B cell (primary cell): ENCODE measurements around the gene PIGR. TPM values are rescaled to one million over a fixed set of nuclear protein-coding genes. Genes with fewer than 3 reads are reported as not detected.

Source experiments
- ATAC-seq: fragments of 200-7000 bp; cut with Tn5 transposase; one replicate; pipeline ENCODE4 v1.10.0; 2021; ENCODE audit warnings: low read depth, mild to moderate bottlenecking, moderate number of reproducible peaks, moderate library complexity
- CTCF ChIA-PET: fragments of 350-600 bp; sonication (Branson Sonifier 250); formaldehyde crosslinking; loops from one replicate; lab custom pipeline; 2021; ENCODE audit warnings: antibody characterized with exemption, inconsistent platforms; lab: Charles Lee
- POLR2A ChIA-PET: fragments of 350-600 bp; sonication (Branson Sonifier 250); formaldehyde crosslinking; loops from one replicate; lab custom pipeline; 2021; ENCODE audit warnings: antibody characterized with exemption; lab: Charles Lee
- DNase-seq: peaks from one replicate; pipeline ENCODE4 v3.0.0; 2013
- H2AFZ ChIP-seq: 2 replicates; pipeline ENCODE4 v1.6.1; 2012; ENCODE audit warnings: mild to moderate bottlenecking, low read depth, low read length; ENCODE audit not compliant: insufficient read depth, poor library complexity, severe bottlenecking
- H3K27ac ChIP-seq, 2 donors: 1 replicate in 1 of 2; 2 replicates in 1 of 2; pipeline ENCODE4 v1.5.1; 2012 to 2013; ENCODE audit warnings: low read length in 2 of 2, mild to moderate bottlenecking in 2 of 2, moderate library complexity in 1 of 2
- H3K27me3 ChIP-seq, 4 experiments: fragments of 200-600 bp in 1 of 4; sonication (generic) in 1 of 4; replicated peaks in 1 of 4; 1 replicate in 2 of 4; 2 replicates in 2 of 4; pipeline versions ENCODE4 v1.6.1 to v1.7.0; 2013 to 2016; ENCODE audit warnings: low read length in 3 of 4, mild to moderate bottlenecking in 2 of 4, mixed read lengths in 1 of 4, moderate library complexity in 1 of 4; ENCODE audit not compliant: insufficient read depth in 4 of 4, control insufficient read depth in 3 of 4; ENCODE audit errors: control extremely low read depth in 1 of 4
- H3K36me3 ChIP-seq, 2 experiments: replicated peaks in 1 of 2; 1 replicate in 1 of 2; 2 replicates in 1 of 2; pipeline versions ENCODE4 v1.6.1 to v1.7.1; 2013; ENCODE audit warnings: low read length in 1 of 2; ENCODE audit not compliant: insufficient read depth in 2 of 2, control insufficient read depth in 1 of 2; ENCODE audit errors: control extremely low read depth in 1 of 2, extremely low read depth in 1 of 2
- H3K4me1 ChIP-seq, 2 donors: fragments of 200-600 bp in 1 of 2; sonication (generic) in 1 of 2; 1 replicate in 1 of 2; 2 replicates in 1 of 2; pipeline versions ENCODE4 v1.5.1 to v1.6.1; 2013 to 2017; ENCODE audit warnings: low read length in 2 of 2; ENCODE audit not compliant: control insufficient read depth in 2 of 2, insufficient read depth in 2 of 2
- H3K4me2 ChIP-seq: replicated peaks from 2 replicates; pipeline ENCODE3; 2012; ENCODE audit warnings: mild to moderate bottlenecking, low read depth, low read length; ENCODE audit not compliant: poor library complexity, severe bottlenecking
- H3K4me3 ChIP-seq, 5 experiments: fragments of 200-600 bp in 1 of 5; sonication (generic) in 1 of 5; 1 replicate in 3 of 5; 2 replicates in 2 of 5; pipeline versions ENCODE4 v1.5.1 to v1.7.0; 2011 to 2016; ENCODE audit warnings: low read length in 4 of 5, mild to moderate bottlenecking in 4 of 5, low read depth in 2 of 5, control low read depth in 1 of 5, moderate library complexity in 1 of 5; ENCODE audit not compliant: insufficient read depth in 1 of 5; ENCODE audit errors: control extremely low read depth in 1 of 5, extremely low read depth in 1 of 5
- H3K79me2 ChIP-seq: fragments of 200-600 bp; sonication (generic); one replicate; pipeline ENCODE4 v1.6.0; 2016; ENCODE audit warnings: low read length; ENCODE audit not compliant: control insufficient read depth, insufficient read depth
- H3K9ac ChIP-seq: fragments of 200-600 bp; sonication (generic); 2 replicates; pipeline ENCODE4 v1.6.1; 2017; ENCODE audit warnings: mild to moderate bottlenecking, low read length, moderate library complexity
- H3K9me3 ChIP-seq, 3 donors: one replicate each; pipeline versions ENCODE4 v1.6.1 to v1.7.1; 2013; ENCODE audit warnings: low read length in 2 of 3; ENCODE audit not compliant: control insufficient read depth in 2 of 3, insufficient read depth in 1 of 3; ENCODE audit errors: control extremely low read depth in 1 of 3
- H4K20me1 ChIP-seq: 2 replicates; pipeline ENCODE4 v1.6.0; 2012; ENCODE audit warnings: mild to moderate bottlenecking, low read length; ENCODE audit not compliant: insufficient read depth, control insufficient read depth, poor library complexity, severe bottlenecking
- H3K27ac Mint-ChIP-seq: one replicate; pipeline ENCODE4 v1.8.0; 2021; ENCODE audit warnings: mixed read lengths
- H3K27me3 Mint-ChIP-seq: one replicate; pipeline ENCODE4 v1.8.0; 2021; ENCODE audit warnings: mixed read lengths
- H3K4me1 Mint-ChIP-seq: one replicate; pipeline ENCODE4 v1.8.0; 2021; ENCODE audit warnings: mixed read lengths
- H3K4me3 Mint-ChIP-seq: one replicate; pipeline ENCODE4 v1.8.0; 2021; ENCODE audit warnings: mixed read lengths
- H3K9me3 Mint-ChIP-seq: one replicate; pipeline ENCODE4 v1.8.0; 2022; ENCODE audit warnings: mixed read lengths; ENCODE audit not compliant: insufficient read depth
- EZH2 ChIP-seq: IDR thresholded peaks from 2 replicates; pipeline ENCODE4 v1.6.1; 2012; ENCODE audit warnings: borderline replicate concordance, low read depth, mild to moderate bottlenecking, moderate library complexity, low read length; ENCODE audit not compliant: insufficient read depth, poor library complexity, severe bottlenecking
- WGBS: methylation state at CpG from one replicate; pipeline ENCODE4 v1.1.5; 2013; ENCODE audit warnings: missing lambda C conversion rate; ENCODE audit not compliant: insufficient coverage; 5-methylcytosine and 5-hydroxymethylcytosine counted together
- intact Hi-C: fragments of 100-400 bp; cut with micrococcal nuclease; formaldehyde crosslinking; loops from one replicate; pipeline ENCODE4 v1.10.0; 2022
- polyA plus RNA-seq: library from polyadenylated mRNA; depleted of rRNA; stranded (reverse); fragments of >200 nt; gene quantifications from 2 replicates; pipeline ENCODE4 v1.2.3, GENCODE V29; 2012
- total RNA-seq, 2 donors: library from RNA; stranded (reverse); fragments of 120-200 nt in 1 of 2; gene quantifications; 1 replicate in 1 of 2; 2 replicates in 1 of 2; pipeline versions ENCODE4 v1.2.3 to v1.2.4, GENCODE V29; 2013 to 2022
- TF ChIP-seq, protein P1 (sequence below): fragments of 200-600 bp; IDR thresholded peaks from one replicate; pipeline ENCODE4 v1.8.0; 2022; ENCODE audit warnings: antibody characterized with exemption, mild to moderate bottlenecking

PIGR gene
- total and polyA plus RNA-seq, 2 donors (not counting 1 experiment from before 2014, with no cell fraction given): 0.31 to 1.1 TPM

DNA sequence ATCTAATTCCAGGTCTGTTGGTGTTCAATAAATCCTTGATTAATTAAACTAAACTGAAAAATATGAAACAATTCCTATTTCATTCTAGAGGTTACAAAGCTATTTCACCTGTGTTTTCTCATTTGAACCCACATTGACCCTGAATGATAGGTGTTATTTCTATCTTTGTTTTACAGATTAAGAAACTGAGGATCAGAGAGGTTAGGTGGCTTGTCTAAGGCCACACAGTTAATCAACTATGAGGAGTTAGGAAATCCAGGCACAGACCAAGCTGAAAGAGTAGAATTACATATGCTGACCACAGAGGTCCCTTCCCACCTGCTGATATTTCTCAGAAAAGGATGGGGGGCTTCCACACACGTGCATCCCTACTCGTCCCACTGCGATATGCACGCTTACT, 487 bp downstream of the PIGR start:
- H3K27me3 ChIP-seq: peaks cover 0 to 5% (median 2%) of the 10 kb centered on the region in 4 experiments
- WGBS: no CpG with 5 or more reads among the region's 4 CpGs
- H3K4me3 ChIP-seq: no peak overlapping the region
- Mint-ChIP-seq H3K9me3 (no peaks in the 10 kb centered on the region), H3K27ac (no peak overlapping the region), H3K4me3 (no peak overlapping the region), H3K27me3 (peaks cover 8% of the 10 kb centered on the region), H3K4me1 (peaks cover 13% of the 10 kb centered on the region)
- no peaks in the 10 kb centered on the region for H3K36me3 ChIP-seq
- no peaks in the 10 kb centered on the region for H3K79me2 ChIP-seq
- TF ChIP-seq, protein P1, sequence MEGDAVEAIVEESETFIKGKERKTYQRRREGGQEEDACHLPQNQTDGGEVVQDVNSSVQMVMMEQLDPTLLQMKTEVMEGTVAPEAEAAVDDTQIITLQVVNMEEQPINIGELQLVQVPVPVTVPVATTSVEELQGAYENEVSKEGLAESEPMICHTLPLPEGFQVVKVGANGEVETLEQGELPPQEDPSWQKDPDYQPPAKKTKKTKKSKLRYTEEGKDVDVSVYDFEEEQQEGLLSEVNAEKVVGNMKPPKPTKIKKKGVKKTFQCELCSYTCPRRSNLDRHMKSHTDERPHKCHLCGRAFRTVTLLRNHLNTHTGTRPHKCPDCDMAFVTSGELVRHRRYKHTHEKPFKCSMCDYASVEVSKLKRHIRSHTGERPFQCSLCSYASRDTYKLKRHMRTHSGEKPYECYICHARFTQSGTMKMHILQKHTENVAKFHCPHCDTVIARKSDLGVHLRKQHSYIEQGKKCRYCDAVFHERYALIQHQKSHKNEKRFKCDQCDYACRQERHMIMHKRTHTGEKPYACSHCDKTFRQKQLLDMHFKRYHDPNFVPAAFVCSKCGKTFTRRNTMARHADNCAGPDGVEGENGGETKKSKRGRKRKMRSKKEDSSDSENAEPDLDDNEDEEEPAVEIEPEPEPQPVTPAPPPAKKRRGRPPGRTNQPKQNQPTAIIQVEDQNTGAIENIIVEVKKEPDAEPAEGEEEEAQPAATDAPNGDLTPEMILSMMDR: no peak
- TF ChIP-seq EZH2: no peak
- intact Hi-C loops: no loop called here
- ChIA-PET POLR2A (interaction anchor here (0.6 kb wide), 1 partner anchor 227 kb away, joined by 9 read pairs; no protein-coding TSS in a partner anchor), CTCF (interaction anchor here (0.8 to 5.3 kb wide), 5 partner anchors 12 to 143 kb away, joined by 3 to 39 read pairs (median 3); no protein-coding TSS in a partner anchor)
- H3K4me1 ChIP-seq: peaks cover 0 to 5% of the 10 kb centered on the region in 2 donors
- H3K9ac ChIP-seq: no peak overlapping the region
- no peak for ATAC-seq
- peaks cover 0 to 6% (median 4%) of the 10 kb centered on the region in 3 donors for H3K9me3 ChIP-seq
- H3K4me2 ChIP-seq: no peak overlapping the region
- H2AFZ ChIP-seq: no peak overlapping the region
- no peak overlapping the region for H3K27ac ChIP-seq
- no peaks in the 10 kb centered on the region for H4K20me1 ChIP-seq
- DNase-seq: no peak

DNA sequence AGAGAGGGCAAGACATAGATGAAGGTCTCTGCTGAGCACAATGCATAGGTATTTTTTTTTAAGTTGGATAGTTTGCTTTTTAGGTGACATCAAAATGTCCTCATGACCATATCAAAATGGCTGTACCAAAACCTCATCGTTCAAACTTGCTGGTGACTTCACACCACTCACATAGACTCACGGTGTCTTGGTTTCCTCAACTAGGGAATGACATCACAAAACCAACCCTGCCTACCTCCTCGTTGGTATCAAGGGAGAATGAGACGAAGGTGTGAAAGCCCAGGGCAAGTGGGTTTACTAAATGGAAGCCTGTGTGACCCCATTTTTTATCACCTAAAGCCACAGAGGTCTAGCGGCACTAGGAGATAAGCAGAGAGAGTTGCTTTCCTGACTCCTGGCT, 1.6 kb downstream of the PIGR start:
- Histone ChIP-seq H3K4me3 (no peak overlapping the region), H3K4me2 (no peak overlapping the region), H3K27me3 (peaks cover 0 to 5% (median 2%) of the 10 kb centered on the region in 4 experiments), H2AFZ (no peak overlapping the region), H4K20me1 (no peaks in the 10 kb centered on the region), H3K27ac (no peak overlapping the region), H3K36me3 (no peaks in the 10 kb centered on the region), H3K4me1 (peaks cover 0 to 5% of the 10 kb centered on the region in 2 donors), H3K9me3 (peaks cover 0 to 3% (median 1%) of the 10 kb centered on the region in 3 donors), H3K79me2 (no peaks in the 10 kb centered on the region), H3K9ac (no peak overlapping the region)
- TF ChIP-seq EZH2: no peak
- TF ChIP-seq, protein P1: no peak
- ChIA-PET POLR2A (no interaction called here), CTCF (interaction anchor here (1.4 to 5.3 kb wide), 2 partner anchors 11 to 37 kb away, joined by 3 to 39 read pairs; no protein-coding TSS in a partner anchor)
- DNase-seq: no peak
- no peaks in the 10 kb centered on the region for H3K9me3 Mint-ChIP-seq
- no peak for ATAC-seq
- no CpG with 5 or more reads among the region's 5 CpGs for WGBS
- H3K4me3 Mint-ChIP-seq: no peak overlapping the region
- no peak overlapping the region for H3K27ac Mint-ChIP-seq
- H3K27me3 Mint-ChIP-seq: peaks cover 8% of the 10 kb centered on the region
- intact Hi-C loops: no loop called here
- H3K4me1 Mint-ChIP-seq: peaks cover 13% of the 10 kb centered on the region
